GM10248 (cell line): ENCODE results near the gene FKBP2.

Experiments used
- CTCF ChIA-PET: fragments of 300-600 bp; sonication (Branson Sonifier 250); formaldehyde crosslinking; extraction: SDS; loops from one replicate; lab custom pipeline; 2021; ENCODE audit warnings: antibody characterized with exemption; lab: Yijun Ruan, JAX
- POLR2A ChIA-PET: fragments of 350-650 bp; sonication (Branson Sonifier 250); formaldehyde crosslinking; extraction: SDS; loops from one replicate; lab custom pipeline; 2020; ENCODE audit warnings: antibody characterized with exemption; lab: Yijun Ruan, JAX
- DNase-seq: peaks from one replicate; pipeline ENCODE4 v3.0.0; 2012; ENCODE audit errors: extremely low spot score
- CTCF ChIP-seq: IDR thresholded peaks from 2 replicates; pipeline ENCODE4 v1.5.1; 2012; ENCODE audit warnings: mild to moderate bottlenecking, low read depth; ENCODE audit errors: extremely low read depth, missing control alignments, control extremely low read depth

Gene FKBP2

GRCh38 chr11:64248578-64248977 is 7.7 kb downstream of the FKBP2 start:
- TF ChIP-seq CTCF: no peak
- DNase-seq: no peak
- POLR2A ChIA-PET: interaction anchor here (0.6 kb wide), 2 partner anchors 21 to 64 kb away, joined by 3 to 5 read pairs; no protein-coding TSS in a partner anchor
- CTCF ChIA-PET: interaction anchor here (1.1 to 4.6 kb wide), 3 partner anchors 17 to 54 kb away, joined by 4 to 134 read pairs (median 48); partner anchors contain the start of genes CATSPERZ and ESRRA

DNA sequence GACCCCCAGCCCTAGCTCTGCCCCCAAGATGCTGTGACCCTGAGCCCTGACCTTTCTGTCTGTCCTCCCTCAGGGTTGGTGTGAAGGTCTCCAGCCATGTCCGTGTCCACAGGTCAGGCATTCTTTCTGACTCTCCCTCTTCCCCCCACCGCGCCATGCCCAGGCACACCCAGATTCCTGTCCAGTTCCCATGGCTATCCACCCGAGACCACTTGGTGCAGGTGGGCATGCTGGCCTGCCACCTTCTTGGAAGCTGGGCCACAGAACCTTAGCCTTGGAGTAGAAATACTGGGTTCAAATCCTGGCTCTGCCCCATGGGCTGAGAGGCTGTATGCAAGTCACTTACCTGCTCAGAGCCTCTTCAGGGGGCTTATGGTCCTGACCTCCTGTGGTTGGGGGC is 8.1 kb downstream of the FKBP2 start:
- no peak for TF ChIP-seq CTCF
- POLR2A ChIA-PET: interaction anchor here (0.6 kb wide), 1 partner anchor 21 kb away, joined by 3 read pairs; no protein-coding TSS in a partner anchor
- CTCF ChIA-PET: interaction anchor here (0.9 to 4.6 kb wide), 6 partner anchors 13 to 54 kb away, joined by 4 to 134 read pairs (median 17); partner anchors contain the start of genes CATSPERZ, ESRRA and FERMT3
- DNase-seq: no peak

DNA sequence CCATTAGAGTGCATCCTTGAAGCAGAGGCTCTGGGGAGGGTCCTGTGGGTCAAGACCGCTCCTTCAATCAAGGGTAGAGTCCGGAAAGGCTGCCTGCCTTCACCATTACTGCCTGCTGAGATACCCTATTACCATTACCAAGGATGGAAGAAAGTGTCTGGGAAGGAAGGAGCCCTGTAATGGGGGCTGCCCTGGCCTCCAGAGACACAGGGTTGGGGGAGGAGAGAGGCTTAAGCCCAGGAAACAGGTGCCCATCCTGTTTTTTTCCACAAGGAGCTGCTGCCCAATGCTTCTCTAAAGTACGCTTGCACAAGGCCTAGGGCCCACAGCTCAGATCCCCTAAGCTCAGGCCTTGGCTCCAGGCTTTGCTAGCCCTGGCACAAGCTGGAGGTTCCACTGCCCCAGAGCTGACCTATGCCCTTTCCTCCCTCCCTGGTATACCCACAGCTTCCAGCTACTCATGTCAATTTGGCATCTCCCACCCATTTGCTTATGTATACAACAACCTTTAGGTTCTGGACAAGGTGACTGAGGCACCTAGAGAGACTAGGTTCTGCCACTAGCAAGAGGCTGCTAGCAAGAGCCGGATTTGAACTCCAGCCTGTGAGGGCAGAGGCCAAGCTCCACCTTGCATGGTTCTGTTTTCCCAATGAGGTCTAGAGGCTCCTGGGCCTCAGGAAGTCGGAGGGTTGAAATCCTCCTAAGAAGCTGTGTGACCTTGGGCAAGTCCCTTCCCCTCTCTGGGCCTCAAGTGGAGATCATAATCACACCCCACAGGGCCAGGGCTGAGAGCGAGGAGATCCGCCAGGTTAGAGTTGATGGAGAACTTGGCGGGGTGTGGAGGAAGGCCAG is 8.9 kb downstream of the FKBP2 start:
- no peak for TF ChIP-seq CTCF
- ChIA-PET POLR2A (no interaction called here), CTCF (interaction anchor here (0.8 to 4.6 kb wide), 17 partner anchors 9 to 83 kb away, joined by 3 to 134 read pairs (median 5); partner anchors contain the start of genes CATSPERZ, ESRRA, FERMT3 and FKBP2)
- DNase-seq: no peak

GRCh38 chr11:64250415-64251015 is 9.6 kb downstream of the FKBP2 start:
- CTCF ChIA-PET: interaction anchor here (0.7 to 4.6 kb wide), 18 partner anchors 9 to 82 kb away, joined by 3 to 134 read pairs (median 4); partner anchors contain the start of genes CATSPERZ, ESRRA, FERMT3 and FKBP2
- DNase-seq: no peak
- no peak for TF ChIP-seq CTCF
- POLR2A ChIA-PET: interaction anchor here (0.5 kb wide), 1 partner anchor 529 kb away, joined by 3 read pairs; no protein-coding TSS in a partner anchor

- peak; percentile 72 for TF ChIP-seq CTCF
- POLR2A ChIA-PET: interaction anchor here (1.3 kb wide), 1 partner anchor 20 kb away, joined by 4 read pairs; no protein-coding TSS in a partner anchor
- peak; percentile 91 for DNase-seq
Observed at GRCh38 chr11:64251016-64251752, 10.3 kb downstream of the FKBP2 start, which contains the start of gene PLCB3. Gene PLCB3, plus strand, starts transcription at chr11:64251530. Its CDS starts 120 bp downstream, at chr11:64251650.

GRCh38 chr11:64251753-64252002 is 10.8 kb downstream of the FKBP2 start:
- CTCF ChIA-PET: interaction anchor here (0.8 to 4.6 kb wide), 15 partner anchors 11 to 64 kb away, joined by 3 to 134 read pairs (median 4); partner anchors contain the start of genes BAD, CATSPERZ, FERMT3 and FKBP2
- TF ChIP-seq CTCF: no peak
- DNase-seq: no peak
- POLR2A ChIA-PET: interaction anchor here (1.3 kb wide), 1 partner anchor 20 kb away, joined by 4 read pairs; no protein-coding TSS in a partner anchor

More at GRCh38 chr11:64251016-64251752, 10.3 kb downstream of the FKBP2 start, which contains the start of gene PLCB3:
- CTCF ChIA-PET: interaction anchor here (0.7 to 4.6 kb wide), 23 partner anchors 10 to 81 kb away, joined by 3 to 134 read pairs (median 4); partner anchors contain the start of genes BAD, CATSPERZ, ESRRA and FERMT3
